NAMALWA (cell line): Measurements from ENCODE around the gene PCDHGC4.

Source experiments
- DNase-seq: peaks from one replicate; pipeline ENCODE4 v3.0.0-alpha.2; 2015; ENCODE audit warnings: low spot score

PCDHGC4 gene

DNA sequence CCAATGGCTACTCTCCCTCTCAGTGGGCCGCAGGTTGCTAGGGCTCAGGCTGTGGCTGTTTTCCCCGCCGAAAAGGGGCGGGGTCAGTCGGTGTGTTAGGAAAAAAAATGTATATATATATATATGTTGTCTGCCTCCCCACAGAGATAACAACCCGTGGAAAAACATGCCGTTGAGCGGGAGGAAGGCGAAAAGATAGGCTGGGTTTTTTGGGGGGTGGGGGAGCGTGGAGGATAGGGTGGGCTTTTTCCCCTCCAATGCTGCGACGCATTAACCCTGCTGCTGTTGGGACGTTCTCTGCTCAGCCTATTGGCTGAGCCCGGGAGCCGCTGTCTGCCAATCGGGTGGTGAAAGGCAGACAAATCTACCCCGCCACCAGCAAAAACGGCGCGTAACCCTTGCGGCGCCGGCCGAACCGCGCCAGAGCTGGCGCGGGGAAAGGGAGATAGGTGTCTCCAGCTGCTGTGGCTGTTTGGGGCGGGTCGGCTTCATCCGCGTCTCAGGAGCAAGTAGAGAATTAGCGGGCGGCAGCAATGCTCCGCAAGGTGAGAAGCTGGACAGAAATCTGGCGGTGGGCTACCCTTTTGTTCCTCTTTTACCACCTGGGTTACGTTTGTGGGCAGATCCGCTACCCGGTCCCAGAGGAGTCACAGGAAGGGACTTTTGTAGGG, at the start of gene PCDHGC4:
PCDHGC4 (plus strand) TSS at position 390 of the 671 bp plus-strand sequence; CDS start at position 534, 144 bp downstream.
- no peak for DNase-seq

GRCh38 chr5:141437221-141437620, 47.6 kb upstream of the PCDHGC4 start:
- no peak for DNase-seq

- DNase-seq: no peak
Observed at GRCh38 chr5:141439411-141440141, 45.3 kb upstream of the PCDHGC4 start.

DNA sequence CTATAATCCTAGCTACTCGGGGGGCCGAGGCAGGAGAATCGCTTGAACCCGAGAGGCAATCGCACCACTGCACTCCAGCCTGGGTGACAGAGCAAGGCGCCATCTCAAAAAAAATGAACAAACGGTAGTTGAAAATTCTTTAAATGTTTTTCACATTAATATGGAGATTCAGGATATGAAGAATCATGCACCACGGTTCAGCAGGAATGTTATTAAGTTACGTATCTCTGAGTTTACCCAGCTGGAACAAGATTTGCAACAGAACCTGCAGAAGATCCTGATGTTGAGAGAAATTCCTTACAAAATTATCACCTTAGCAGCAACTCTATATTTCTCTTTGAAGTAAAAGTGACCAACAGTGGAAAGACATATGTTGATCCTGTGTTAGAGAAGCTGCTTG, 44.5 kb upstream of the PCDHGC4 start:
- no peak for DNase-seq

DNA sequence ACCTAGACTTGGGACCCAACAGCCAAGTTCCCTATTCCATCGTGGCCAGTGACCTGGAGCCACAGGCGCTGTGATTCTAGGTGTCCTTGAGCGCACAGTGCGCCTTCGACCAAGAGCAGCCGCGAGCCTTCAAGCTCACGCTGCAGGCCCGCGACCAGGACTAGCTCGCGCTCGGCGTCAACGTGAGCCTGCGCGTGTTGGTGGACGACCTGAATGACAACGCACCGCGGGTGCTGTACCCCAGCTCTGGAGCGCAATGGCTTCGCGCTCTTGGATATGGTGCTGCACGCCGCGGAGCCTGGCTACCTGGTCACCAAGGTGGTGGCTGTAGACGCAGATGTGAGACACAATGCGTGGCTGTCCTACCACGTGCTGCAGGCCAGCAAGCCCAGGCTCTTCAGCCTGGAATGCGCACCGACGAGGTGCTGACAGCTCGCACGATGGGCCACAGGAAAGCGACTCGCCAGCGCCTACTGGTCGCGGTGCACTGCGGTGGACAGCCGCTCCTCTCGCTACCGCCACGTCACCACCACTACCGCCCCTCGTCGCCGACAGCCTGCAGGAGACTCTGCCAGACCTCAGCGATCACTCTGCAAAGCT, 43.2 kb upstream of the PCDHGC4 start:
- DNase-seq: no peak

DNA sequence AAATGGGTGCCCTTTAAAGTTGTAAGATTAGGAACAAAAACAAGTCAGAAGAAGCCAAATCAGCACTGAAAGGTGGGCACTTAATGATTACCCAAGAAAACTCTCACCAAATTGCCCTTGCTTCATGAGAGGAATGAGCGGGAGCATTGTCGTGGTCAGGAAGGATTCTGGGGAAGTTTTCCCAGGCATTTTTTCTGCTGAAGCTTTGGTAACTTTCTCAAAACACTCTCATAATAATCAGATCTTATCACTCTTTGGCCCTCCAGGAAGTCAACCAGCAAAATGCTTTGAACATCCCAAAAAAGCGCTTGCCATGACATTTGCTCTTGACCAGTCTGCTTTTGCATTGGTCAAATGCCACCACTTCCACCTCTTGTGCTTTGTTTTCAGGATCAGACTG, 19.5 kb upstream of the PCDHGC4 start:
- DNase-seq: no peak

DNA sequence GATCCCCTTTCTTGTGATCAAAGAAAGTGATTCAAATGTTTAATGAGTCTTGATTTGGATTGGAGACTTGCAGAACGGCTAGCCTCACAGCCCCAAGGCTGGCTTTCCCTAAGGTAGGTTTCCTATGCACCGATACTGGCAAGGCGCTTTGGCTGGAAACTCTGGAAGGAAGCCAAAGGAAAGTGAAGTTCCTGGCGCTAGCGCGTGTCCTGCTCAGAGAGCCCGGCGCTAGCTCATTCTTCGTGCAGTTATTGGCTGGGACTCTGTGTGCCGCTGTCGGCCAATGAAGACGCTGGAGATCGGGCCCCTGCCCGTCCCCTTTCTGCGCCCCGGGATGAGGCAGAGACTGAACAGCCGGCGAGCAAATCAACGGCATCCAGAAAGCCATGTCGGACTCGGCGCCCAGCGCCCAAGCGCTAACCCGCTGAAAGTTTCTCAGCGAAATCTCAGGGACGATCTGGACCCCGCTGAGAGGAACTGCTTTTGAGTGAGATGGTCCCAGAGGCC, 9.2 kb upstream of the PCDHGC4 start, which contains the start of gene PCDHGC3:
PCDHGC3 (plus strand) TSS at position 342 of the 507 bp plus-strand sequence; CDS start at position 493, 151 bp downstream.
- peak; percentile 89 for DNase-seq

DNA sequence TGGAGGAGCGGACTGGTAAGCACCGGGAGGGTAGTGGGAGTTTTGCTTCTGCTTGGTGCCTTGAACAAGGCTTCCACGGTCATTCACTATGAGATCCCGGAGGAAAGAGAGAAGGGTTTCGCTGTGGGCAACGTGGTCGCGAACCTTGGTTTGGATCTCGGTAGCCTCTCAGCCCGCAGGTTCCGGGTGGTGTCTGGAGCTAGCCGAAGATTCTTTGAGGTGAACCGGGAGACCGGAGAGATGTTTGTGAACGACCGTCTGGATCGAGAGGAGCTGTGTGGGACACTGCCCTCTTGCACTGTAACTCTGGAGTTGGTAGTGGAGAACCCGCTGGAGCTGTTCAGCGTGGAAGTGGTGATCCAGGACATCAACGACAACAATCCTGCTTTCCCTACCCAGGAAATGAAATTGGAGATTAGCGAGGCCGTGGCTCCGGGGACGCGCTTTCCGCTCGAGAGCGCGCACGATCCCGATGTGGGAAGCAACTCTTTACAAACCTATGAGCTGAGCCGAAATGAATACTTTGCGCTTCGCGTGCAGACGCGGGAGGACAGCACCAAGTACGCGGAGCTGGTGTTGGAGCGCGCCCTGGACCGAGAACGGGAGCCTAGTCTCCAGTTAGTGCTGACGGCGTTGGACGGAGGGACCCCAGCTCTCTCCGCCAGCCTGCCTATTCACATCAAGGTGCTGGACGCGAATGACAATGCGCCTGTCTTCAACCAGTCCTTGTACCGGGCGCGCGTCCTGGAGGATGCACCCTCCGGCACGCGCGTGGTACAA, 8.5 kb upstream of the PCDHGC4 start:
- DNase-seq: peak; percentile 25

DNA sequence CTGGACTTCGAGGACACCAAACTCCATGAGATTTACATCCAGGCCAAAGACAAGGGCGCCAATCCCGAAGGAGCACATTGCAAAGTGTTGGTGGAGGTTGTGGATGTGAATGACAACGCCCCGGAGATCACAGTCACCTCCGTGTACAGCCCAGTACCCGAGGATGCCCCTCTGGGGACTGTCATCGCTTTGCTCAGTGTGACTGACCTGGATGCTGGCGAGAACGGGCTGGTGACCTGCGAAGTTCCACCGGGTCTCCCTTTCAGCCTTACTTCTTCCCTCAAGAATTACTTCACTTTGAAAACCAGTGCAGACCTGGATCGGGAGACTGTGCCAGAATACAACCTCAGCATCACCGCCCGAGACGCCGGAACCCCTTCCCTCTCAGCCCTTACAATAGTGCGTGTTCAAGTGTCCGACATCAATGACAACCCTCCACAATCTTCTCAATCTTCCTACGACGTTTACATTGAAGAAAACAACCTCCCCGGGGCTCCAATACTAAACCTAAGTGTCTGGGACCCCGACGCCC, 7.7 kb upstream of the PCDHGC4 start:
- no peak for DNase-seq

DNA sequence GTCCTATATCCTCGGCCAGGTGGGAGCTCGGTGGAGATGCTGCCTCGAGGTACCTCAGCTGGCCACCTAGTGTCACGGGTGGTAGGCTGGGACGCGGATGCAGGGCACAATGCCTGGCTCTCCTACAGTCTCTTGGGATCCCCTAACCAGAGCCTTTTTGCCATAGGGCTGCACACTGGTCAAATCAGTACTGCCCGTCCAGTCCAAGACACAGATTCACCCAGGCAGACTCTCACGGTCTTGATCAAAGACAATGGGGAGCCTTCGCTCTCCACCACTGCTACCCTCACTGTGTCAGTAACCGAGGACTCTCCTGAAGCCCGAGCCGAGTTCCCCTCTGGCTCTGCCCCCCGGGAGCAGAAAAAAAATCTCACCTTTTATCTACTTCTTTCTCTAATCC, 7.0 kb upstream of the PCDHGC4 start:
- no peak for DNase-seq

- no peak for DNase-seq
Observed at GRCh38 chr5:141478321-141478945, 6.4 kb upstream of the PCDHGC4 start.

DNA sequence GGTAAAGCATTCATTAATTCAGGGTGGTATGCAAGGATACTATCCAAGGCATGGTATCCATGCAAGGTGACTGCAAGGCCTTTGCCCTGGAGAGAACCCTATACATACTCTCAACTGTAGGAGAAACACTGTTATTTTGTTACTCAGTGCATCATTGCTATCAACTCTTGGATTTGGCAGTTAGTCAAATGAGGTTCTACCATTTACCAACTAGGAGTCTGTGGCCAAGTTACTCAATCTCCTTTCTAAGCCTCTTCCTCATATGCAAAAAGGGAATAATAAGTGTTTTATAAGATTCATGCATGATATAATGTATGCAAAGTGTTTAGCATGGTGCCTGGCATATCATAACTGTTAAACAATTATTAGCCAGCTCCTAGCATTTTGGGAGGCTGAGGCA, 5.1 kb upstream of the PCDHGC4 start:
- no peak for DNase-seq

DNA sequence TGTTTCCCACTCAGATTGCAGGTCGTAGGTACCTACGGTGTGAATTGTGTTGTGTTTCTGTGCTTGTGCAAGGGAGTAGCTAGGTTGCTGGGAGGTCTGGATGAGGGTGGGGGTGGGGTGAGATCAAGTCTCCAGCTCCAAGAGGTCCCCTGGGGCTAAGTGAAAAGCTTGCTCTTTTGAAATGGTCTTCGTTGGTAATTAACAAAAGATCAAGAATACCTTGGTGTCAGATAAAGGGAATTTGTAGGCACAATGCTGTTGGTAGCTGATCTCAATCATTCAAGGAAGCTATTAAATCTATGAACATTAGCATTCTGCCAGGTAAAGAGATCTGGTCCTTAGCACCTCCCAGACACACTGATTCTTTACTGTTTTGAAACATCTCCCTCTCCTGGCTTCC, 928 bp upstream of the PCDHGC4 start:
- DNase-seq: no peak

GRCh38 chr5:141484310-141484640, 555 bp upstream of the PCDHGC4 start:
- DNase-seq: no peak

GRCh38 chr5:141485321-141486055, 658 bp downstream of the PCDHGC4 start:
- no peak for DNase-seq

- no peak for DNase-seq
Observed at GRCh38 chr5:141486091-141486490, 1.3 kb downstream of the PCDHGC4 start.

DNA sequence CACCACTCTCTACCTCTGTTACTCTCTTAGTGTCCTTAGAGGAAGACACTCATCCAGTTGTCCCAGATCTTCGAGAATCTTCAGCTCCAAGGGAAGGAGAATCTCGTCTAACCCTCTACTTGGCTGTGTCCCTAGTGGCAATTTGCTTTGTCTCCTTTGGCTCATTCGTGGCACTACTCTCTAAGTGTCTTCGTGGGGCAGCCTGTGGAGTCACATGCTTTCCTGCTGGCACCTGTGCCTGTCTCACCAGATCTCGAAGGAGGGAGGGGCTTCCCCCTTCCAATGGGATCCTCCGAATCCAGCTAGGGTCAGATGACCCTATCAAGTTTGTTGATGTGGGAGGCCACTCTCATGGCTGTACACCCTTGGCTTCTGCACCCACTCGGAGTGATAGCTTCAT, 2.3 kb downstream of the PCDHGC4 start:
- DNase-seq: no peak

DNA sequence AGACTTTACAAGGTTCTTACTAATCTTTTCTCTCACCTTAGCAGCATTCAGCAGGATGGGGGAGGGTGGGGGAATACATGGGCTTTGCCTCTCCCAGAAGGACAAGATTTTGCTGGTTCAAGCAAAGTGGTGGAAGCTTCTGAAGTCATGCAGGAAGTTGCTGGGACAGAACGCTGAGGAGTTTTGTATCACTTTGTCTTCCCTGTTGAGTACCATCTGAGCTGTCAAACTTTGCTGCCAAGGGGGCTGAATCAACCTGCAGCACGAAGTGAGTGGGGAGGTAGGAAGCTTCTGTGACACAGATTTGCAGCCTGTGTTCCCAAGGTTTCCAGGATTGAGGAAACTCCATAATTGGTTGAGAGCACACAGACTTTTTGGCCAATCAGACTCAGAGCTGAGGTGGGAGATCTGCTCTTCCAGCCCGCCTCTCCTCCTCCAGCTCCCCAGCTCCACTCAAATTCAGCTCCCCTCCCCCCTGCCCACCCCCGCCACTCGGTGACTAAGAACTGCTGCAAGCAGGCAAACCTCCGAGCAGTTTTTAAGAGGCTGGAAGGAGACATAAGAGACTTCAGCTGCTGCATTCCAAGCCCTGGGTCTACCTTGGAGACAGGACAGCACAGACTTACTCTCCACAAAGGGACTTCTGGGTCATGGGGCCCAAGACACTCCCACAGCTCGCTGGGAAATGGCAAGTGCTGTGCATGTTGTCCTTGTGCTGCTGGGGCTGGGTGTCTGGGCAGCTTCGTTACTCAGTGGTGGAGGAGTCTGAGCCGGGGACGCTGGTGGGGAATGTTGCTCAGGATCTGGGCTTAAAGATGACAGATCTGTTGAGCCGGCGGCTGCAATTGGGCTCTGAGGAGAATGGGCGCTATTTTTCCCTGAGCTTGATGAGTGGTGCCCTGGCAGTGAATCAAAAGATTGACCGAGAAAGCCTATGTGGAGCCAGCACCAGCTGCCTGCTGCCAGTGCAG, 4.0 kb downstream of the PCDHGC4 start, which contains the start of gene PCDHGC5:
PCDHGC5 (plus strand) TSS at position 491 of the 971 bp plus-strand sequence; CDS start at position 651, 160 bp downstream.
- no peak for DNase-seq

DNA sequence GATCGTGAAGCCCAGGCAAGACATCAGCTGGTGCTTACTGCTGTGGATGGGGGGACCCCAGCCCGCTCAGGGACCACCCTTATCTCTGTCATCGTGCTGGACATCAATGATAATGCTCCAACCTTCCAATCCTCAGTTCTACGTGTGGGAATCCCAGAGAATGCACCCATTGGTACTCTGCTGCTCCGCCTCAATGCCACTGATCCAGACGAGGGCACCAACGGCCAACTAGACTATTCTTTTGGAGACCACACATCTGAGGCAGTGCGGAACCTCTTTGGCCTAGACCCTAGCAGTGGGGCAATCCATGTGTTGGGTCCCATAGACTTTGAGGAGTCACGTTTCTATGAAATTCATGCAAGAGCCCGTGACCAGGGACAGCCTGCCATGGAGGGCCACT, 5.0 kb downstream of the PCDHGC4 start:
- DNase-seq: no peak
